Pulmonary artery endothelial cell (primary cell): Measurements from ENCODE around the gene SLCO4C1. TPM values are rescaled to one million over a fixed set of nuclear protein-coding genes. Genes with fewer than 3 reads are reported as not detected.
"Not testable (repeated sequence)": the region's sequence is repeated elsewhere in the genome, so short reads cannot be mapped to it uniquely, and the experiment has no call there.

Experiments
- DNase-seq: peaks from one replicate; pipeline ENCODE4 v3.0.0-alpha.2; 2011; ENCODE audit warnings: low read depth, low spot score
- total RNA-seq: library from RNA; depleted of rRNA; stranded (reverse); fragments of >200 nt; gene quantifications from 2 replicates; pipeline ENCODE4 v1.2.3, GENCODE V29; 2014

The SLCO4C1 gene, protein sequence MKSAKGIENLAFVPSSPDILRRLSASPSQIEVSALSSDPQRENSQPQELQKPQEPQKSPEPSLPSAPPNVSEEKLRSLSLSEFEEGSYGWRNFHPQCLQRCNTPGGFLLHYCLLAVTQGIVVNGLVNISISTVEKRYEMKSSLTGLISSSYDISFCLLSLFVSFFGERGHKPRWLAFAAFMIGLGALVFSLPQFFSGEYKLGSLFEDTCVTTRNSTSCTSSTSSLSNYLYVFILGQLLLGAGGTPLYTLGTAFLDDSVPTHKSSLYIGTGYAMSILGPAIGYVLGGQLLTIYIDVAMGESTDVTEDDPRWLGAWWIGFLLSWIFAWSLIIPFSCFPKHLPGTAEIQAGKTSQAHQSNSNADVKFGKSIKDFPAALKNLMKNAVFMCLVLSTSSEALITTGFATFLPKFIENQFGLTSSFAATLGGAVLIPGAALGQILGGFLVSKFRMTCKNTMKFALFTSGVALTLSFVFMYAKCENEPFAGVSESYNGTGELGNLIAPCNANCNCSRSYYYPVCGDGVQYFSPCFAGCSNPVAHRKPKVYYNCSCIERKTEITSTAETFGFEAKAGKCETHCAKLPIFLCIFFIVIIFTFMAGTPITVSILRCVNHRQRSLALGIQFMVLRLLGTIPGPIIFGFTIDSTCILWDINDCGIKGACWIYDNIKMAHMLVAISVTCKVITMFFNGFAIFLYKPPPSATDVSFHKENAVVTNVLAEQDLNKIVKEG
- total RNA-seq, result not detected in 2 replicates

DNA sequence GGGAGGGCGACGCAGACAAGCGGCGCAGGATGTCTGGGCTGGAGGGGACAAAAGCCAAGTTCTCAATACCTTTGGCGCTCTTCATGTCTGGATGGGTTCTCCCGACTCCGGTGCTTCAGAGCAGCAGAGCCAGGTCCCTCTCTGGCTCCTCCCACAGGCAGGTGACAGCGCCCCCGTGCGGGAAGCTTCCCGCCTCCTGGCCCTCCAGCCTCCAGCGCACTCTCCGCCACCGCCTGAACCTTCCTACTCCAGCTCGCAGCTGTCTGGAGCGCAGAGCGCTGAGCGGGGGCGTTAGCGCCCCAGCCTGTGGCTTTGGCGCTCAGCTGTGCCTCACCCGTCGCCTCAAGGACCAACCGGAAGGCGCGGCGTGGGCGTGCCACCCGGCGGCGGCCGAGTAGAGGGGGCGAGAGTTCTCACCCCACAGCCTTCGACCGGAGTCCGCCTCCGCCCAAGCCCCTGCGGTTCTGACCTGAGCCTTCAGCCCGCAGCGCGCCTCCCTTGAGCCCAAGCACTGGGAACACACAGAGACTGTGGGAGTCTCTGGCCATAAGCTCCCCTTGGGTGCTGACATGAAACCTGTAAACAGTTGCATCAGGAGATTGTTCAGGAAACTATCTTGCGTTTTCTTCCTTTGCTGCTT, at the start of gene SLCO4C1:
Gene SLCO4C1, minus strand, starts transcription at position 107 of the 640 bp plus-strand sequence. Its CDS starts 22 bp downstream, at position 85.
- DNase-seq, result no peak

GRCh38 chr5:102341681-102342288, 45.7 kb upstream of the SLCO4C1 start:
- no peak for DNase-seq

GRCh38 chr5:102324714-102325113, 28.6 kb upstream of the SLCO4C1 start:
- DNase-seq, result no peak

- not testable (repeated sequence) for DNase-seq
Observed at GRCh38 chr5:102318801-102319200, 22.7 kb upstream of the SLCO4C1 start.

GRCh38 chr5:102314328-102314727, 18.2 kb upstream of the SLCO4C1 start:
- DNase-seq, result no peak

DNA sequence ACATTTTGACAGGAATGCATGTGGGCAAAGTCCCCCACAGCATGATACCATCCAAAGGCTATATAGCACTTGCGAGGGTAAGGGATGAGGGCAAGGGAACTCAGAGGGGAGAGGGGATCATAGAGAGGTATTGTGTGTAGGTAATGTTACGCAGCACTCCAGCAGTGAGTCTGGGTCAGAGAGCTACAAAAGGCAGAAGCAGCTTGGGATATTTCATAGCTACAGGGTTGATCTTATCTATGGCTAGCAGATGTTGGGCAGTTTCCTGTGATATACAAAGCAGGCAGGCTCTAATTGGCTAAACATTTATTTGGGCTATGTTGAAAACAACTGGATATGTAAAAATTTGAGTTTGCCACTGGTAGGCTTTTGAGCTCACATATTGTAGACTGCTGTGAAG, 17.8 kb upstream of the SLCO4C1 start:
- no peak for DNase-seq

GRCh38 chr5:102312586-102313370, 16.7 kb upstream of the SLCO4C1 start:
- DNase-seq, result no peak

DNA sequence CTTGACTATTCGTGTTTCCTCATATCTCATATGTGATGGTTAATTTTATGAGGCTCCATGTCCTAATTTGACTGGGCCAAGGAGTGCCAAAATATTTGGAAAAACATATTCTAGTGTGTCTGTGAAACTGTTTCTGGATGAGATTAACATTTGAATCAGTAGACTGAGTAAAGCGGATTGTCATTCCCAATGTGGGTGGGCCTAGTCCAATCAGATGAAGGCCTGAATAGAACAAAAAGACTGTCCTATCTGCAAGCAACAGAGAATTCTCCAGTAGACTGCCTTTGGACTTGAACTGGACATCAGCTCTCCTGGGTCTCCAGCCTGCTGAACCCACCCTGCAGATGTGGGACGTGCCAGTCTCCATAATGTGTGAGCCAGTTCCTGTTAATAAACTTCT, 13.5 kb upstream of the SLCO4C1 start:
- no peak for DNase-seq

DNA sequence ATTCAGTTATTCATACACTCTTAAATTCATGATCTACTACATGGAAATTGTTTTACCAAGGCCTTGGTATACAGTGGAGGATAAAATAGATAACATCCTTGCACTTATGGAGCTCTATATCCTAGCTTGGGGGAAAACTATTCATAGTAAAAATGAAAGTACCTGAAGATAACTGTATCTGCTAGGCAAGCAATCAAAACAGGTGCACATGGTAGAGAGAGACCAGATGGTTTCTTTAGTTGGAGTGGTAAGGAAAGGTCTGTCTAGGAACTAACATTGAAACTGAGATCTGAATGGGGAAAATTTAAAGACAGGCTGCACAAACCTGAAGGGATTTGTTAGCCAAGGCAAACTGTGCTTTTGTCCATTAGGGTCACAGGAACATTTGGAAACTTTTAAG, 11.1 kb upstream of the SLCO4C1 start:
- no peak for DNase-seq

DNA sequence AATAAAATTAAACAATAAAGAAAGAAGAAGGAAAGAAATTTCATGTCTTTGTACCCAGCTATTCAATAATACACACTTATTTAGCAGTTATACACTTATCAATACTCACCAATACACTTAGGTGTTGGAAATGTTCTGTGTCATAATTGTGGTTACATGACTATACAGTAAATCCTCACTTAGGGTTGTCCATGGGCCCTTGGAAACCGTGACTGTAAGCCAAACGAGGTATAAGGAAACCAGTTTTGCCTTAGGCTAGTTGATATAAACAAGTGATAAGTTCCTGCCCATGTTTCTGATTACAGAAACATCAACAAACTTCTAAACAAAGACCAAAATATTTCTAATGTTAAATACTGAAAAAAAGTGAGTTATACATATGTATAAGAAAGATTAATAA, 10.0 kb upstream of the SLCO4C1 start:
- DNase-seq, result no peak

GRCh38 chr5:102295534-102296177, 428 bp downstream of the SLCO4C1 start:
- DNase-seq, result no peak

- no peak for DNase-seq
Observed at GRCh38 chr5:102294886-102295395, 1.1 kb downstream of the SLCO4C1 start.

- no peak for DNase-seq
Observed at GRCh38 chr5:102290004-102290403, 6.1 kb downstream of the SLCO4C1 start.

- DNase-seq, result no peak
Observed at GRCh38 chr5:102289251-102289899, 6.7 kb downstream of the SLCO4C1 start.

DNA sequence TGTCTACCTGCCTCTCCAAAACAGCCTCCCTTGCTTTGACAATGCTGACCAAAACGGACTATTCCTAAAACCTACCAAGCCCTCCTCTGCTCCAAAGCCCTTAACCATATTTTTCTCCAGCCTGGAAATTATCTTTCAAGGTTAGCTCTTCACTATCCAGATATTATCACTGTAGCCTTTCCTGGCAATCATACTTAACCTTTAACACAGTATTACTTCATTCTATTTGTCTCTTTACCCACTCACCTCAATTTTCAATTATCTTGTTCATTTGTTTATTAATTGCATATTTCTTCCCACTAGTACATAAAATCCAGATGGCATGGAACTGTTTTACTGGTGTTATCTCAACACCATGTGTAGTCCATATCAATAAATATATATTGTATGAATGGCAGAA, 7.5 kb downstream of the SLCO4C1 start:
- no peak for DNase-seq

GRCh38 chr5:102286476-102286875, 9.6 kb downstream of the SLCO4C1 start:
- no peak for DNase-seq

DNA sequence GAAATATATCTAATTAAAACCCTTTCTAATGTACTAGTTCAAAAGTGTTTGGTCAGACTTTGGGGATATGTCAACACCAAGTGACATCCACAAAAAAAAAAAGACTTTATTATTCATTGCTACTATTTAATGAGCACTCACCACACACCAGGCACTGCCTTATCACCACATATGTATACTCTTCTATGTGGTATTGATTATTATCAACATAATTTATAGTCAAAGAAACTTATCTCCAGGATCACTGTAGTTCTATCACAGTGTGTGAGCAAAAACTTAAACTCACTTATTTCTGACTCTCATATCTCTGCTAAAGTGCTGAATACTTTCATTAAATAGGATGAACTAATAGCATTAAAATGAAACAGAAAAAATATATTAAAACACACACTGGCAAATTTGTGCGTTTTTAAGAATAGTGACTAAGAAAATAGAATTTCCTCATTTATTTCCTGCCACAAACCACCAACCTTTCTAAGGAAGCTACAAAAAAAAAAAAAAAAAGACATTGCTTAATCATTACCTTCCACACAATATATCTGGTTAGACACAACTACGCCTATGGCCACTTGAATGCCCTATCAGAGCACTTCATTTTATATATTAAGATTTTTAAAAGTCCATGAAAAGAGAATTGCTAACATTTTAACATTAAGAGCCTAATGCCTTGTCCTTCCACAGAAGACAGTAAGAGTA, 12.8 kb downstream of the SLCO4C1 start:
- no peak for DNase-seq

DNA sequence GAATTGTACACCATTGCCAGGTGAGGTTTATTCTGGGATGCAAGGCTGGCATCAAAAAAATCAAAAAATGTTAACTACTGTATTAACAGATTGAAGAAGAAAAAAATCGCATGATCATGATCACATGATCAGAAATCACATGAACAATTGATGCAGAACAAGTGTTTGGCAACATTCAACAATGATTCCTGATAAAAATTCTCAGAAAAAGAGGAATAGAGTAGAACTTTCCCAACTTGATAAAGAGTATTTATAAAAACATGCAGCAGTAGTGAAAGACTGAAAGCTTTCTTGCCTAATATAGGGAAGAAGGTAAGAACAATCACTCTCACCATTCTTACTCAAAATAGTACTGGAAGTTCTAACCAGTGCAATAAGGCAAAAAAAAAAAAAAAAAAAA, 16.4 kb downstream of the SLCO4C1 start:
- DNase-seq, result no peak

- no peak for DNase-seq
Observed at GRCh38 chr5:102278231-102278630, 17.9 kb downstream of the SLCO4C1 start.
